Measurements from ENCODE around the gene ITGAE.
A peak's percentile ranks its signal among the peaks of the same experiment; 100 is the strongest.
"Not testable (repeated sequence)": the region's sequence is repeated elsewhere in the genome, so short reads cannot be mapped to it uniquely, and the experiment has no call there.

Gene ITGAE

GRCh38 chr17:3728099-3728498, 72.9 kb downstream of the ITGAE start:
- 92 to 95% methylated on average over 3 of the region's 3 CpGs for WGBS, 2 experiments (ENCODE audit: insufficient coverage in 2 of 2)
- not testable (repeated sequence) for H3K4me3 ChIP-seq (ENCODE audit: extremely low read depth, insufficient read depth, low read length, poor library complexity, severe bottlenecking); H3K9me3 ChIP-seq (ENCODE audit: control insufficient read depth, low read length); H3K27ac ChIP-seq (ENCODE audit: low read depth, low read length, severe bottlenecking)
- Histone ChIP-seq H3K36me3 (ENCODE audit: control insufficient read depth, insufficient read depth, low read length) (peaks cover 37% of the 10 kb centered on the region), H3K4me1 (ENCODE audit: control insufficient read depth, insufficient read depth, low read length, poor library complexity, severe bottlenecking) (peaks cover 17% of the 10 kb centered on the region)

DNA sequence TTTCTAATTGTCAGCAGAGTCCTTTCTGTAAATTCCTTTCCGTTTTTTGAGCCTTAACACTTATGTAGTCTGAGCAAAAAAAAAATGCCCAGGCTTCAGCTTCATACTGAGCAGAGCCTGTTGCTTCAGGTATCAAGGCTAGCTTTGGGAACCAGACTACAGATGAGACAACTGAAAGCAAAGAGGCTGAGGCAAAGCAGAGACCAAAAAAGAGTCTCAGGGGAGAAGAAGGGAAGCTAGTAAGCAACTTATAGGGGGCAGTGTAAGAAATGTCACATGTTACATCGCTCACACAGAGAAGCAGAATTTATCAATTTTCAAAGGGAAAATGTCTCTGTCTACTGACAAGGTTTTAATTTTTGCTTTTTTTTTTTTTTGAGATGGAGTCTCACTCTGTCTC, 73.9 kb downstream of the ITGAE start:
- H3K36me3 ChIP-seq (ENCODE audit: control insufficient read depth, insufficient read depth, low read length), result peaks cover 37% of the 10 kb centered on the region
- no peak overlapping the region for H3K4me3 ChIP-seq (ENCODE audit: extremely low read depth, insufficient read depth, low read length, poor library complexity, severe bottlenecking)
- H3K9me3 ChIP-seq (ENCODE audit: control insufficient read depth, low read length), result no peaks in the 10 kb centered on the region
- no peak overlapping the region for H3K27ac ChIP-seq (ENCODE audit: low read depth, low read length, severe bottlenecking)
- 100% methylated on average over 1 of the region's 2 CpGs for WGBS, 2 experiments (ENCODE audit: insufficient coverage in 2 of 2)
- H3K4me1 ChIP-seq (ENCODE audit: control insufficient read depth, insufficient read depth, low read length, poor library complexity, severe bottlenecking), result peaks cover 17% of the 10 kb centered on the region

GRCh38 chr17:3724378-3725077, 76.5 kb downstream of the ITGAE start:
- Histone ChIP-seq H3K27ac (ENCODE audit: low read depth, low read length, severe bottlenecking) (no peak overlapping the region), H3K9me3 (ENCODE audit: control insufficient read depth, low read length) (no peaks in the 10 kb centered on the region), H3K4me3 (ENCODE audit: extremely low read depth, insufficient read depth, low read length, poor library complexity, severe bottlenecking) (peak overlapping the region; percentile 80), H3K36me3 (ENCODE audit: control insufficient read depth, insufficient read depth, low read length) (peaks cover 55% of the 10 kb centered on the region), H3K4me1 (ENCODE audit: control insufficient read depth, insufficient read depth, low read length, poor library complexity, severe bottlenecking) (peaks cover 21% of the 10 kb centered on the region)
- 15 to 17% methylated on average over 26 of the region's 27 CpGs for WGBS, 2 experiments (ENCODE audit: insufficient coverage in 2 of 2)

GRCh38 chr17:3723556-3724377, 77.2 kb downstream of the ITGAE start, which contains the start of gene HASPIN:
HASPIN (plus strand) TSS chr17:3723903; CDS start chr17:3723936, 33 bp downstream.
- Histone ChIP-seq H3K4me3 (ENCODE audit: extremely low read depth, insufficient read depth, low read length, poor library complexity, severe bottlenecking) (peak within 1 kb of the TSS; percentile 80), H3K36me3 (ENCODE audit: control insufficient read depth, insufficient read depth, low read length) (peaks cover 58% of the 10 kb centered on the region), H3K9me3 (ENCODE audit: control insufficient read depth, low read length) (no peaks in the 10 kb centered on the region), H3K27ac (ENCODE audit: low read depth, low read length, severe bottlenecking) (peak within 1 kb of the TSS; percentile 67), H3K4me1 (ENCODE audit: control insufficient read depth, insufficient read depth, low read length, poor library complexity, severe bottlenecking) (peaks cover 24% of the 10 kb centered on the region)
- WGBS, 2 experiments (ENCODE audit: insufficient coverage in 2 of 2), result 0% methylated on average over 91 to 98 of the region's 98 CpGs

DNA sequence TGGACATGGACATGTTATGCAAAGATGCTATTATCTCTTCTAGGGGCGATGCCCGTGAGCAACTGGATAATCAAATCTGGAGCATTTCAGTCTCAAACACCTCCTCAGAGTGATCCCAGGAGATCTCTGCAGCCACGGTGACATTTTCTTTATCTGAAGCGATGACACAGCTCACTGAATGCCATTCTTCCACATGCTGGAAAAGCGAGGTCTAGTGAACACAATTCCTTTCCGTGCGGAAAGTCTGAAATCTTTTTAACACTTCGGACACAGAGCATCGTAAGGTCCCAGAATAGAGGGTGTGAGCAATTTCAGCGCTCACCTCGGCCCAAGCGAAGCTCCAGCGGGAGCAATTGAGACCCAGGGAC, 77.8 kb downstream of the ITGAE start:
- peak overlapping the region; percentile 67 for H3K27ac ChIP-seq (ENCODE audit: low read depth, low read length, severe bottlenecking)
- 8 to 9% methylated on average over 13 of the region's 13 CpGs for WGBS, 2 experiments (ENCODE audit: insufficient coverage in 2 of 2)

DNA sequence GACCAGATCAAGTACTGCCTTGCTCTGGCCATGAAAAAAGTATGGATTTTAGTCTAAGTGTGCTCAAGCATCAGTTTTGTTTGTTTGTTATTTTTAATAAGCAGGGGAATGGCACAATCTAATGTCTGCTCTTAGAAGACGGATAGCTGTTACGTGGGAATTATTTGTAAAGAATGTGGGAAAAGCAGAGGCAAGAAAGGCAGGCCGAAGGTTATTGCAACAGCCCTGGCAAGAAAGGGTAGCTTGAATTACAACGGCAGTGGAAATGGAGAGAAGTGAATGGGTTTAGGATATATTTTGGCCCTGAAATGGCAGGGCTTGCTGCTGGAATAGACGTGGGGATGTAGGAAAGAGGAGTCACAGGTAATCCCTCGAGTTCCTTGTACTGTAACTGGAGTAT, 78.3 kb downstream of the ITGAE start:
- WGBS, 2 experiments (ENCODE audit: insufficient coverage in 2 of 2), result 76 to 77% methylated on average over 6 of the region's 6 CpGs

More for the DNA sequence above, 77.8 kb downstream of the ITGAE start:
- peaks cover 56% of the 10 kb centered on the region for H3K36me3 ChIP-seq (ENCODE audit: control insufficient read depth, insufficient read depth, low read length)
- H3K4me1 ChIP-seq (ENCODE audit: control insufficient read depth, insufficient read depth, low read length, poor library complexity, severe bottlenecking), result peaks cover 24% of the 10 kb centered on the region
- peak overlapping the region; percentile 80 for H3K4me3 ChIP-seq (ENCODE audit: extremely low read depth, insufficient read depth, low read length, poor library complexity, severe bottlenecking)
- no peaks in the 10 kb centered on the region for H3K9me3 ChIP-seq (ENCODE audit: control insufficient read depth, low read length)

DNA sequence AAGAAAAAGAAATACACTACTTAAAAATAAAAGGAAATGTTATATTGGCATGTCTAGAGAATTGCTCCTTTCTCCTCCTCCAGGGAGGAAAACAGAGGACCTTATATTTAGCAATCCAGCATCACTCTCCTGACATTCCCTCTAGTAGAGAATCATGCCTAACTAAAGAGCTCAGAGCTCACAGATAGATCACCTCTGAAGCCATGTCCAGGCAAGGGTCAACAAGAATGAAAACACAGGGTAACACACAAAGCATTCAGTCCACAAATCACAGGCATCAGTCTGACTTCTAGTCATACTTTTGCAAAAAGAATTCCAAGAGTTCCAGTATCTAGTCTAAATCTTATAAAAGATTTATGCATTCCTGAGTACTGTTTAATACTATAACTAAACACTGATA, 81.7 kb downstream of the ITGAE start:
- Histone ChIP-seq H3K4me3 (ENCODE audit: extremely low read depth, insufficient read depth, low read length, poor library complexity, severe bottlenecking) (no peak overlapping the region), H3K9me3 (ENCODE audit: control insufficient read depth, low read length) (no peaks in the 10 kb centered on the region), H3K27ac (ENCODE audit: low read depth, low read length, severe bottlenecking) (no peak overlapping the region), H3K4me1 (ENCODE audit: control insufficient read depth, insufficient read depth, low read length, poor library complexity, severe bottlenecking) (peaks cover 15% of the 10 kb centered on the region), H3K36me3 (ENCODE audit: control insufficient read depth, insufficient read depth, low read length) (peaks cover 62% of the 10 kb centered on the region)

More for the DNA sequence above, 78.3 kb downstream of the ITGAE start:
- Histone ChIP-seq H3K36me3 (ENCODE audit: control insufficient read depth, insufficient read depth, low read length) (peaks cover 59% of the 10 kb centered on the region), H3K27ac (ENCODE audit: low read depth, low read length, severe bottlenecking) (no peak overlapping the region), H3K4me1 (ENCODE audit: control insufficient read depth, insufficient read depth, low read length, poor library complexity, severe bottlenecking) (peaks cover 24% of the 10 kb centered on the region), H3K9me3 (ENCODE audit: control insufficient read depth, low read length) (no peaks in the 10 kb centered on the region), H3K4me3 (ENCODE audit: extremely low read depth, insufficient read depth, low read length, poor library complexity, severe bottlenecking) (peak overlapping the region; percentile 80)

DNA sequence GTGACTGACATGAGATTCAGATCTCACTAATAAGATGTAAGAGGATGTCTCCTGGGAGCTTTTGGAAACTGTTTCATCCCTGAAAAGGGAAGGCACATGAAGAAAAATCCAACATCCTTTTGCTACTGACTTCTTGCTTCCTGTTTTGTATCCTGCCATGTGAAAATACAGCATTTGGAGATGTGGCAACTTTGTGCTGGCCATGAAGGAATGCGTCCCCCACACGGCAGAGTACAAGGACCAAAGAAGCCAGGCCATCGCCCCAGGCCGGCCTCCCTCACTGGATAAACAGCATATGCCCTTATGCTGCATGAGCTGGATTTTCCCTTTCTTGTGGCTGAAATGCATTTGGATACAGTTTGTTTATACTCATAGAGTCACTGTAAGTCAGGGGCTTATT, 82.8 kb downstream of the ITGAE start:
- no peak overlapping the region for H3K27ac ChIP-seq (ENCODE audit: low read depth, low read length, severe bottlenecking)

GRCh38 chr17:3715296-3715695, 85.7 kb downstream of the ITGAE start:
- H3K4me1 ChIP-seq (ENCODE audit: control insufficient read depth, insufficient read depth, low read length, poor library complexity, severe bottlenecking), result peaks cover 11% of the 10 kb centered on the region
- H3K4me3 ChIP-seq (ENCODE audit: extremely low read depth, insufficient read depth, low read length, poor library complexity, severe bottlenecking), result no peak overlapping the region
- 82 to 90% methylated on average over 5 to 6 of the region's 8 CpGs for WGBS, 2 experiments (ENCODE audit: insufficient coverage in 2 of 2)
- H3K27ac ChIP-seq (ENCODE audit: low read depth, low read length, severe bottlenecking), result no peak overlapping the region
- peaks cover 68% of the 10 kb centered on the region for H3K36me3 ChIP-seq (ENCODE audit: control insufficient read depth, insufficient read depth, low read length)
- H3K9me3 ChIP-seq (ENCODE audit: control insufficient read depth, low read length), result no peaks in the 10 kb centered on the region

More for the DNA sequence above, 82.8 kb downstream of the ITGAE start:
- peaks cover 15% of the 10 kb centered on the region for H3K4me1 ChIP-seq (ENCODE audit: control insufficient read depth, insufficient read depth, low read length, poor library complexity, severe bottlenecking)
- no peaks in the 10 kb centered on the region for H3K9me3 ChIP-seq (ENCODE audit: control insufficient read depth, low read length)
- no peak overlapping the region for H3K4me3 ChIP-seq (ENCODE audit: extremely low read depth, insufficient read depth, low read length, poor library complexity, severe bottlenecking)
- H3K36me3 ChIP-seq (ENCODE audit: control insufficient read depth, insufficient read depth, low read length), result peaks cover 63% of the 10 kb centered on the region
- WGBS, 2 experiments (ENCODE audit: insufficient coverage in 2 of 2), result 100% methylated on average over 2 to 4 of the region's 4 CpGs

GRCh38 chr17:3712811-3713463, 88.1 kb downstream of the ITGAE start:
- Histone ChIP-seq H3K27ac (ENCODE audit: low read depth, low read length, severe bottlenecking) (no peak overlapping the region), H3K4me1 (ENCODE audit: control insufficient read depth, insufficient read depth, low read length, poor library complexity, severe bottlenecking) (no peaks in the 10 kb centered on the region), H3K36me3 (ENCODE audit: control insufficient read depth, insufficient read depth, low read length) (peaks cover 51% of the 10 kb centered on the region), H3K9me3 (ENCODE audit: control insufficient read depth, low read length) (no peaks in the 10 kb centered on the region), H3K4me3 (ENCODE audit: extremely low read depth, insufficient read depth, low read length, poor library complexity, severe bottlenecking) (no peak overlapping the region)
- 83 to 90% methylated on average over 10 to 12 of the region's 13 CpGs for WGBS, 2 experiments (ENCODE audit: insufficient coverage in 2 of 2)
